ENCODE measurements around the gene PRR18. TPM values are rescaled to one million over a fixed set of nuclear protein-coding genes. Genes with fewer than 3 reads are reported as not detected.

Gene PRR18
- total RNA-seq, 1 experiment from 2014 or later, result not detected

DNA sequence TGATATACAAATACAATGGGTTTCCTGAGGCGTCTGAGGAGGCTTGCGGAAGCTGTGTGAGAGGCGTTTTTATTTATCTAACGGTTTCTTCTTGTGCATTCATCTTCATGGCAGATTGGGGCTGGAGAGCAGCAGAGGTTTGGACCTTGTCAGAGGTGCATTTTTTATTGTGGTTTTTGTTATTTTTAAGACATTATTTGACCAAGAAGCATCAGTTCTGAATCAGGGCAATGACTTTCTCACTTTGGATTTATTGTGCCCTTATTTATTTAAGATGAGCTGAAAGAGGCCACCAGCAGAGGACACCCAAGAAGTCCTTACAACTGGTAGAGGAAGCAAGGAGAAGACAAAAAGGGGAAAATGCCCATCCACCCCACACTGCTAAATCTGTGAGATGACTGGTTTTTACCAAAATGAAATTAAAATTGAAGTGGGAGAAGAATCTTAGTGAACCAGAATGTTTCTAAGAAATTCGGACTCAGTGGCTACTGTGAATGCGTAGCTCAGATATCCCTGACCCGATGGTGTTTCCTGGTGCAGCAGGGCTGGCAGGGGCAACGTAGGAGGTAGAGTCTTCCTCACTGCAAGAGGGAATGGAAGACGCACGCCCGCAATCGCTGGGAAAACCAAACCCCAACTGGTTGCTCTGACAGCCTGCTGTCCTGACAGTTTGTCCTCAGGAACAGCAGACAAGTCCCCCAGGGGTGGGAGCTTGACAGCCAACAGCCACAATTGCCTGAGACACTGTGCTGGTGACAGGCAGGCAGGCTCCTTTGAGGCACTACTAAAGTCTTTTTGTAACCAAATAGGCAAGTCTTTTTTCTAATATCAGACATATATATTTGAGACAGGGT is 14.2 kb downstream of the PRR18 start:
- no peak for DNase-seq
- Histone ChIP-seq H3K4me1 (ENCODE audit: low read length) (peaks cover 36% of the 10 kb centered on the region), H3K27ac (ENCODE audit: low read length) (peak overlapping the region; percentile 81; the same call in 1 of the 2 replicates), H3K9me3 (ENCODE audit: low read length) (no peaks in the 10 kb centered on the region), H3K27me3 (ENCODE audit: low read length) (no peaks in the 10 kb centered on the region), H3K4me3 (ENCODE audit: low read length) (no peak overlapping the region), H3K9ac (ENCODE audit: low read length) (no peak overlapping the region), H3K4me2 (ENCODE audit: low read depth, low read length, poor library complexity, severe bottlenecking) (peak overlapping the region; percentile 60), H3K36me3 (ENCODE audit: insufficient read depth, low read length) (no peaks in the 10 kb centered on the region), H4K20me1 (ENCODE audit: insufficient read depth, low read depth, low read length) (no peaks in the 10 kb centered on the region), H3K79me2 (ENCODE audit: low read length) (no peaks in the 10 kb centered on the region), H3K9me2 (replicated peaks; ENCODE audit: insufficient read depth, low read length) (no peaks in the 10 kb centered on the region), H2AFZ (ENCODE audit: low read length) (no peak overlapping the region)

DNA sequence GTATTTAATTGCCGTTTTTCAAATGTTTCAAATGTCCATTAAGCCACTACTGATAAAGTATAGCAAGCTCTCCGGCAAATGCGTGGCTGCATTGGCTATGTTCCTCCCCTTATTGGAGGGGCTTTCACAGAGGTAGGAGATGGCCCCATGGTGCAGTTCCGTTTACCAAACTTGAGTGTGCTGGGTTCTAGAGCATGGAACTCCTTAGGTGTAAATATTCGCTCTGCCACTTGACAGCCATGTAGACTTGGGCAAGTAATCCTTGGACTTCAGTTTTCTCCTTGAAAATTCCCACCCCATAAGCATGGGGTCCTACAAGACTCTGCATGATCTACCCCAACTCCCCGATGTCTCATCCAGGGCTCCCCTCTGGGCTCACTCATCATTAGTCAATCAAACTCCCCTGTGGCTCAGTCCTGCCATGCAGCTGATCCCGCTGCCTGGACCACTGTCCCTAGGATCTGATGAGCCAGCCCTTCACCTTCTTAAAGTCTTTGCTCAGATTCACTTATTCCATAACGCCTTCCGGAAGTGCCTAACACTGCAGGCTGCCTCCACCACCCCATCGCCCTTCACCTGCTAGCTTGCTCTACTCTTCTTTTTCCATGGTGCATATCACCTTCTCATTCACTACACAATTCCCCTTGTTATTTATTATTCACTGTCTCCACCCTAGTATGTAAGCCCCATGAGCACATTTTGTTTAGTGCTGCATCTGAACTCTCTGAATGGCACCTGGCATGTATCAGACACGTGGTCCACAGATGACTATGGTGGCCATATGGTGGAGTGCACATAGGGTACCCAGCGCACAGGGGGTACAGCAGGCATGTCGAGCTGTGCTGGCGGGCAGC is 18.8 kb downstream of the PRR18 start:
- H3K4me2 ChIP-seq (ENCODE audit: low read depth, low read length, poor library complexity, severe bottlenecking), result no peak overlapping the region

DNA sequence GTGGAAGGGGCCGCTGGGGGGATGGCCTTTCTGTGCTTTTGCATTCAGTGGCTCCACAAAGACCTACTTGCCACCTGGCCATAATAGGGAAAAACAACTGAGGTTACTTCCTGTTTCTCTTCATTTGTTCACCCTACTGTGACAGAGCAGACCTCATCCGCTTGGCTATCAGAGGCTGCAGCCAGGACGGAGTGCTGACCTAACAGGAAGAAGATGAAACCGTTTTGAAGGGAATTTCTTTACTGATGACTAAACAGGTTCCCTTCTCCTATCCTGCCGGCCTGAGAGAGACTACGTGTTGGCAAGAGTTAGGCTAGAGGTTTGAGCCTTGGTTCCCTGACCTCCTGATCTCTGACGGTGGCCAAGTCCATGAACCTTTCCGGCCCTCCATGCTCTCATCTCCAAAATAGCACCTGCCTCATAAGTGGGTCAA is 21.3 kb downstream of the PRR18 start:
- H3K36me3 ChIP-seq (ENCODE audit: insufficient read depth, low read length), result no peaks in the 10 kb centered on the region
- H3K9ac ChIP-seq (ENCODE audit: low read length), result peak overlapping the region; percentile 46
- H2AFZ ChIP-seq (ENCODE audit: low read length), result peak overlapping the region; percentile 97
- peak overlapping the region; percentile 28 for H3K4me3 ChIP-seq (ENCODE audit: low read length)
- no peaks in the 10 kb centered on the region for H3K27me3 ChIP-seq (ENCODE audit: low read length)
- peak overlapping the region; percentile 67 for H3K27ac ChIP-seq (ENCODE audit: low read length)
- H3K4me1 ChIP-seq (ENCODE audit: low read length), result peaks cover 11% of the 10 kb centered on the region
- no peaks in the 10 kb centered on the region for H3K79me2 ChIP-seq (ENCODE audit: low read length)
- DNase-seq, result peak; percentile 81
- no peaks in the 10 kb centered on the region for H3K9me2 ChIP-seq (replicated peaks; ENCODE audit: insufficient read depth, low read length)
- no peaks in the 10 kb centered on the region for H4K20me1 ChIP-seq (ENCODE audit: insufficient read depth, low read depth, low read length)
- H3K9me3 ChIP-seq (ENCODE audit: low read length), result no peaks in the 10 kb centered on the region
- peak overlapping the region; percentile 68 for H3K4me2 ChIP-seq (ENCODE audit: low read depth, low read length, poor library complexity, severe bottlenecking)

More for the DNA sequence above, 18.8 kb downstream of the PRR18 start:
- no peak overlapping the region for H3K27ac ChIP-seq (ENCODE audit: low read length)
- no peak overlapping the region for H3K4me3 ChIP-seq (ENCODE audit: low read length)
- H3K9me2 ChIP-seq (replicated peaks; ENCODE audit: insufficient read depth, low read length), result no peaks in the 10 kb centered on the region
- no peak for DNase-seq
- no peak overlapping the region for H2AFZ ChIP-seq (ENCODE audit: low read length)
- H3K27me3 ChIP-seq (ENCODE audit: low read length), result no peaks in the 10 kb centered on the region
- H3K9me3 ChIP-seq (ENCODE audit: low read length), result no peaks in the 10 kb centered on the region
- H4K20me1 ChIP-seq (ENCODE audit: insufficient read depth, low read depth, low read length), result no peaks in the 10 kb centered on the region
- H3K4me1 ChIP-seq (ENCODE audit: low read length), result peaks cover 22% of the 10 kb centered on the region
- no peak overlapping the region for H3K9ac ChIP-seq (ENCODE audit: low read length)
- H3K36me3 ChIP-seq (ENCODE audit: insufficient read depth, low read length), result no peaks in the 10 kb centered on the region
- no peaks in the 10 kb centered on the region for H3K79me2 ChIP-seq (ENCODE audit: low read length)

DNA sequence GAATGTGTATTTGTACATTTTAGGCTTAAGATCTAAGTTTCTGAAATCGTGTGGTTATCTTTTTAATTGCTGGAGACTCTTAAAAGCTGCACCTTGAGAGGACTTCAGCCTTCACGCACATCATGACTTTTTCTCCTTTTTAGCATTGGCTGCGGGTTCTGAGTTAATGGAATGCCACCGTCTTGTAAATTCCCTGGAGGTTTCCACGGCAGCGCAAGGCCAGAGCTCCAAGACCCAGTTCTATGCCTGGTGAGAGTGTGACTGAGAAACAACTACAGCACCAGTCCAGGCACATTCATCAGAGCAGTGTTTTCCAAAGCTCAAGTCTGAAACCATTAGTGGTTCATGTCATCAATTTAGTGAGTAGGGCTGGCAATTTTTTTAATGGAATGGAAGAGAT is 23.0 kb downstream of the PRR18 start:
- Histone ChIP-seq H2AFZ (ENCODE audit: low read length) (no peak overlapping the region), H4K20me1 (ENCODE audit: insufficient read depth, low read depth, low read length) (no peaks in the 10 kb centered on the region), H3K27me3 (ENCODE audit: low read length) (no peaks in the 10 kb centered on the region), H3K4me1 (ENCODE audit: low read length) (peaks cover 11% of the 10 kb centered on the region), H3K4me2 (ENCODE audit: low read depth, low read length, poor library complexity, severe bottlenecking) (no peak overlapping the region), H3K9me3 (ENCODE audit: low read length) (no peaks in the 10 kb centered on the region), H3K9me2 (replicated peaks; ENCODE audit: insufficient read depth, low read length) (no peaks in the 10 kb centered on the region), H3K79me2 (ENCODE audit: low read length) (no peaks in the 10 kb centered on the region), H3K36me3 (ENCODE audit: insufficient read depth, low read length) (no peaks in the 10 kb centered on the region), H3K4me3 (ENCODE audit: low read length) (no peak overlapping the region), H3K27ac (ENCODE audit: low read length) (no peak overlapping the region), H3K9ac (ENCODE audit: low read length) (no peak overlapping the region)
- no peak for DNase-seq

DNA sequence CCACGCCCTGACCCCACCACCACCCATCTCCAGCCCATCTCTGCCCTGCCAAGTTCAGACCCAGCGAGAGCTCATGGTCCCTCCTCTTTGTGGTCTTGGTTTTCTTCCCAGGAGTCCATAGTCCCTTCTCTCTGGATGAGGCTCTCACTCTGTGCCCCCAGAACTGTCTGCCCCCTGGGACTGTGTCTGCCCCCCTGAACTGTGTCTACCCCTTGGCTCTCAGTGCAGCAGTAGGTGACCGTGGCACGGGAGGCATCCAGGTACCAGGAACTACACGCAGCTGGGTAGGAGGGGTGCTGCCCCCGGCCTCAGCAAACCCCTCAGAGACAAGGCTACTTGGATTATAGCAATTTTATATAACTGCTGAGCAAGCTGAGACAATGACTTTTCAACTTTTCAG is 23.6 kb downstream of the PRR18 start:
- Histone ChIP-seq H3K36me3 (ENCODE audit: insufficient read depth, low read length) (no peaks in the 10 kb centered on the region), H3K4me3 (ENCODE audit: low read length) (no peak overlapping the region), H3K79me2 (ENCODE audit: low read length) (no peaks in the 10 kb centered on the region), H3K9ac (ENCODE audit: low read length) (no peak overlapping the region), H3K9me3 (ENCODE audit: low read length) (no peaks in the 10 kb centered on the region), H3K27ac (ENCODE audit: low read length) (no peak overlapping the region), H3K9me2 (replicated peaks; ENCODE audit: insufficient read depth, low read length) (no peaks in the 10 kb centered on the region), H3K4me1 (ENCODE audit: low read length) (peaks cover 11% of the 10 kb centered on the region), H3K27me3 (ENCODE audit: low read length) (no peaks in the 10 kb centered on the region), H3K4me2 (ENCODE audit: low read depth, low read length, poor library complexity, severe bottlenecking) (no peak overlapping the region), H4K20me1 (ENCODE audit: insufficient read depth, low read depth, low read length) (no peaks in the 10 kb centered on the region), H2AFZ (ENCODE audit: low read length) (0 out of 2 replicates have a peak overlapping the region, but pooled peaks have one; percentile 14)
- no peak for DNase-seq

DNA sequence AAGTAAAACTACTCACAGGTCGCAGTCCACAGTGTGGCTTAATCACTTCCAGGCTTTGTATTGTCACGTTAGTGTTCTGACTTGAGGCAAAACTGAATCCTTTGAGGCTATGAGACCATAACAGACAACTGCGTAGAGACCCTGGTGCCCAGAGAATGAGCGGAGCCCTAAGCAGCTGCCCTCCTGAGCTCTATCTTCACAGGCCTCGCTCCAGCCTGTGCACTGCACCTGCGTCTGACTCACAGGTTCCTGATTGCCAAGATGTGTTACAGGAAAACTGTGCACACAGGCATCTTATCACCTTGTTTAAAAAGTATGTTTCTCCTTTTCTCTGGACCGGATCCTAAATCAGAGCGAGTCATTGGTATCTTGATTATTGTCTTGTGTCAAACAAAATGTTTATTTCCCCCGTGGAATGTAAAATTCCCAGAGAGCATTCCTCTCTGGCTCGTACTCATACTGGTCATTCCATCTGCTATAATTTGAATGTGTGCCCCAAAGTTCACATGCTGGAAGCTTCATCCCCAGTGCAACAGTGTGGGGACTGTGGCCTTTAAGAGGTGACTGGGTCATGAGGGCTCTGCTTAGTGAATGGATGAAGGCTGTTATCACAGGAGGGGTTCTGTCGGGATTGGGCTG is 25.7 kb downstream of the PRR18 start:
- no peak overlapping the region for H3K4me3 ChIP-seq (ENCODE audit: low read length)
- H4K20me1 ChIP-seq (ENCODE audit: insufficient read depth, low read depth, low read length), result no peaks in the 10 kb centered on the region
- H3K9me3 ChIP-seq (ENCODE audit: low read length), result no peaks in the 10 kb centered on the region
- no peaks in the 10 kb centered on the region for H3K36me3 ChIP-seq (ENCODE audit: insufficient read depth, low read length)
- DNase-seq, result no peak
- H2AFZ ChIP-seq (ENCODE audit: low read length), result no peak overlapping the region
- no peak overlapping the region for H3K9ac ChIP-seq (ENCODE audit: low read length)
- H3K4me1 ChIP-seq (ENCODE audit: low read length), result peaks cover 11% of the 10 kb centered on the region
- no peaks in the 10 kb centered on the region for H3K27me3 ChIP-seq (ENCODE audit: low read length)
- H3K79me2 ChIP-seq (ENCODE audit: low read length), result no peaks in the 10 kb centered on the region
- H3K27ac ChIP-seq (ENCODE audit: low read length), result no peak overlapping the region
- no peaks in the 10 kb centered on the region for H3K9me2 ChIP-seq (replicated peaks; ENCODE audit: insufficient read depth, low read length)
- no peak overlapping the region for H3K4me2 ChIP-seq (ENCODE audit: low read depth, low read length, poor library complexity, severe bottlenecking)

DNA sequence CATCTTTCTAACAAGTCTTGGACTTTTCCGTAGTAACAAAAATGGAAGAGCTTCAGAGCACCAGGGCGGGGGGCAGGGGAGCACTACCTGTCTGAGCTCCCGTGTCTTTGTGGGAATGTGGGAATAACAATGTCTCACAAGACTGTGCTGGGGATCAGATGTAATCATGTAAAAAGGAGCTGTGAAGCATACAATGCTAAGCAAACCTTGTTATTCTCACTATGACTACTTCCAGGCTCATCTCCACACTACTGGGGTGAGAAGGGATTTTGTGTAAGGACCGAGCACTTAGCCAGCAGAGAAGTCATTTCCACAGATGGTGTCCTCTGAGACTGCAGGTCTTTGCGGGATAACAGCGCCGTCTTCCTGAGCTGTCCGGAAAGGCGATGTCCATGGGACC is 27.1 kb downstream of the PRR18 start:
- Histone ChIP-seq H3K27ac (ENCODE audit: low read length) (no peak overlapping the region), H3K9ac (ENCODE audit: low read length) (no peak overlapping the region), H4K20me1 (ENCODE audit: insufficient read depth, low read depth, low read length) (no peaks in the 10 kb centered on the region)

DNA sequence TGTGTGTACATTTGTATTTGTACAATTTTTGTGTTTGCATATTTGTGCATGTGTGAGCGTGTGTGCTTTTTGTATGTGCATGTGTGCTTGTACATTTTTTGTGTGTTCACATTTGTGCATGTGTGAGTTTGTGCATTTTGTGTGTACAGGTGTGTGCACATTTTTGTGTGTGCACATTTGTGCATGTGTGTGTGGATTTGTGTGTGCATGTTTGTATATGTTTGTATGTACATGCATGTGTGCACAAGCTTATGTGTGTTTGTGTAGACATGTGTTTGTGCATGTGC is 28.9 kb downstream of the PRR18 start:
- no peak overlapping the region for H3K9ac ChIP-seq (ENCODE audit: low read length)
- peaks cover 14% of the 10 kb centered on the region for H3K4me1 ChIP-seq (ENCODE audit: low read length)
- no peak for DNase-seq
- no peak overlapping the region for H3K4me3 ChIP-seq (ENCODE audit: low read length)
- H3K79me2 ChIP-seq (ENCODE audit: low read length), result no peaks in the 10 kb centered on the region
- no peaks in the 10 kb centered on the region for H4K20me1 ChIP-seq (ENCODE audit: insufficient read depth, low read depth, low read length)
- H2AFZ ChIP-seq (ENCODE audit: low read length), result no peak overlapping the region
- no peaks in the 10 kb centered on the region for H3K36me3 ChIP-seq (ENCODE audit: insufficient read depth, low read length)
- H3K9me3 ChIP-seq (ENCODE audit: low read length), result no peaks in the 10 kb centered on the region
- H3K4me2 ChIP-seq (ENCODE audit: low read depth, low read length, poor library complexity, severe bottlenecking), result no peak overlapping the region
- H3K9me2 ChIP-seq (replicated peaks; ENCODE audit: insufficient read depth, low read length), result no peaks in the 10 kb centered on the region
- no peaks in the 10 kb centered on the region for H3K27me3 ChIP-seq (ENCODE audit: low read length)
- H3K27ac ChIP-seq (ENCODE audit: low read length), result no peak overlapping the region

More for the DNA sequence above, 27.1 kb downstream of the PRR18 start:
- no peak for DNase-seq
- Histone ChIP-seq H3K4me3 (ENCODE audit: low read length) (no peak overlapping the region), H3K79me2 (ENCODE audit: low read length) (no peaks in the 10 kb centered on the region), H3K9me3 (ENCODE audit: low read length) (no peaks in the 10 kb centered on the region), H2AFZ (ENCODE audit: low read length) (no peak overlapping the region), H3K4me1 (ENCODE audit: low read length) (peaks cover under 1% of the 10 kb centered on the region), H3K9me2 (replicated peaks; ENCODE audit: insufficient read depth, low read length) (no peaks in the 10 kb centered on the region), H3K36me3 (ENCODE audit: insufficient read depth, low read length) (no peaks in the 10 kb centered on the region), H3K27me3 (ENCODE audit: low read length) (no peaks in the 10 kb centered on the region), H3K4me2 (ENCODE audit: low read depth, low read length, poor library complexity, severe bottlenecking) (no peak overlapping the region)
